Liver (tissue), 9 donors: ENCODE data around the gene AQR. TPM values are rescaled to one million over a fixed set of nuclear protein-coding genes. Genes with fewer than 3 reads are reported as not detected.

Experiments used
- DNase-seq: peaks from one replicate; pipeline ENCODE4 v3.0.0-alpha.2; 2017; ENCODE audit warnings: low spot score
- H3K27ac ChIP-seq, 2 donors: one replicate each; pipeline ENCODE4 v1.7.0; 2013; ENCODE audit warnings: inconsistent platforms in 2 of 2, low read length in 2 of 2, control low read depth in 1 of 2, low read depth in 1 of 2, mild to moderate bottlenecking in 1 of 2
- H3K27me3 ChIP-seq, 4 donors: one replicate each; pipeline versions ENCODE4 v1.6.1 to v1.7.0; 2013; ENCODE audit warnings: low read length in 3 of 4, inconsistent platforms in 1 of 4, mild to moderate bottlenecking in 1 of 4, moderate library complexity in 1 of 4; ENCODE audit not compliant: control insufficient read depth in 4 of 4, insufficient read depth in 4 of 4
- H3K36me3 ChIP-seq, 4 donors: one replicate each; pipeline versions ENCODE4 v1.6.1 to v1.7.0; 2013; ENCODE audit warnings: low read length in 3 of 4, mild to moderate bottlenecking in 3 of 4, low read depth in 1 of 4, moderate library complexity in 1 of 4; ENCODE audit not compliant: control insufficient read depth in 4 of 4, insufficient read depth in 3 of 4
- H3K4me1 ChIP-seq, 4 donors: one replicate each; pipeline versions ENCODE4 v1.6.1 to v1.7.0; 2013; ENCODE audit warnings: low read length in 3 of 4, mild to moderate bottlenecking in 3 of 4, moderate library complexity in 1 of 4; ENCODE audit not compliant: control insufficient read depth in 4 of 4, insufficient read depth in 4 of 4
- H3K4me3 ChIP-seq, 3 donors: one replicate each; pipeline versions ENCODE4 v1.6.1 to v1.7.0; 2013; ENCODE audit warnings: low read length in 3 of 3, control low read depth in 1 of 3, low read depth in 1 of 3, mild to moderate bottlenecking in 1 of 3
- H3K9ac ChIP-seq, 2 donors: one replicate each; pipeline ENCODE4 v1.7.0; 2013; ENCODE audit warnings: low read length in 2 of 2, mild to moderate bottlenecking in 2 of 2, moderate library complexity in 2 of 2, control low read depth in 1 of 2, low read depth in 1 of 2
- H3K9me3 ChIP-seq, 4 donors: one replicate each; pipeline versions ENCODE4 v1.6.1 to v1.7.0; 2013; ENCODE audit warnings: low read length in 3 of 4; ENCODE audit not compliant: control insufficient read depth in 4 of 4
- EGR1 ChIP-seq, 2 donors: IDR thresholded peaks; 2 replicates each; pipeline ENCODE4 v1.6.1; 2016 to 2018; ENCODE audit warnings: antibody characterized with exemption in 2 of 2, low read depth in 2 of 2
- FOXA1 ChIP-seq: IDR thresholded peaks from 2 replicates; pipeline ENCODE4 v1.6.1; 2016; ENCODE audit warnings: antibody characterized with exemption
- FOXA2 ChIP-seq: IDR thresholded peaks from 2 replicates; pipeline ENCODE4 v1.6.1; 2016; ENCODE audit warnings: antibody characterized with exemption
- GABPA ChIP-seq, 2 donors: IDR thresholded peaks in 1 of 2; conservative IDR thresholded peaks in 1 of 2; 2 replicates each; pipeline ENCODE4 v1.6.1; 2016; ENCODE audit warnings: antibody characterized with exemption in 2 of 2, mild to moderate bottlenecking in 1 of 2, moderate library complexity in 1 of 2
- HNF4A ChIP-seq, 2 donors: conservative IDR thresholded peaks; 2 replicates each; pipeline ENCODE4 v1.6.1; 2016; ENCODE audit warnings: antibody characterized with exemption in 2 of 2, mild to moderate bottlenecking in 2 of 2
- HNF4G ChIP-seq: IDR thresholded peaks from 2 replicates; pipeline ENCODE4 v1.6.1; 2016; ENCODE audit warnings: antibody characterized with exemption
- JUND ChIP-seq, 2 donors: IDR thresholded peaks; 2 replicates each; pipeline ENCODE4 v1.6.1; 2016; ENCODE audit warnings: antibody characterized with exemption in 2 of 2
- NR2F2 ChIP-seq: IDR thresholded peaks from 2 replicates; pipeline ENCODE4 v1.6.1; 2016; ENCODE audit warnings: antibody characterized with exemption
- RAD21 ChIP-seq, 2 donors: IDR thresholded peaks; 2 replicates each; pipeline ENCODE4 v1.6.1; 2016; ENCODE audit warnings: antibody characterized with exemption in 2 of 2, mild to moderate bottlenecking in 2 of 2
- RXRA ChIP-seq, 2 donors: IDR thresholded peaks; 2 replicates each; pipeline ENCODE4 v1.6.1; 2017 to 2018; ENCODE audit warnings: antibody characterized with exemption in 2 of 2, mild to moderate bottlenecking in 1 of 2
- SP1 ChIP-seq: IDR thresholded peaks from 2 replicates; pipeline ENCODE4 v1.6.1; 2018; ENCODE audit warnings: antibody characterized with exemption, mild to moderate bottlenecking
- TAF1 ChIP-seq: conservative IDR thresholded peaks from 2 replicates; pipeline ENCODE4 v1.6.1; 2016; ENCODE audit warnings: antibody characterized with exemption, mild to moderate bottlenecking
- YY1 ChIP-seq: IDR thresholded peaks from 2 replicates; pipeline ENCODE4 v1.6.1; 2016; ENCODE audit warnings: antibody characterized with exemption, mild to moderate bottlenecking
- WGBS: extraction: QIAGEN DNeasy Blood & Tissue Kit; methylation state at CpG from one replicate; pipeline ENCODE4 v1.1.7; 2013; 5-methylcytosine and 5-hydroxymethylcytosine counted together
- polyA plus RNA-seq, 2 donors: library from polyadenylated mRNA; stranded (reverse) in 1 of 2; unstranded in 1 of 2; fragments of 200-250 nt in 1 of 2; fragments of >200 nt in 1 of 2; fragmentation: Nextera tagmentation in 1 of 2; extraction: Ambion mirVana in 1 of 2; gene quantifications; one replicate each; pipeline versions ENCODE4 v1.2.1 to v1.2.3, GENCODE V29; 2013 to 2015
- total RNA-seq, 2 donors: library from RNA; depleted of rRNA; stranded (reverse); fragments of >200 nt; gene quantifications; one replicate each; pipeline ENCODE4 v1.2.3, GENCODE V29; 2014
- TF ChIP-seq, protein P1 (sequence below): IDR thresholded peaks from 2 replicates; pipeline ENCODE4 v1.6.1; 2016; ENCODE audit warnings: antibody characterized with exemption
- TF ChIP-seq, protein P2 (sequence below): IDR thresholded peaks from 2 replicates; pipeline ENCODE4 v1.6.1; 2016; ENCODE audit warnings: antibody characterized with exemption
- TF ChIP-seq, protein P3 (sequence below): IDR thresholded peaks from 2 replicates; pipeline ENCODE4 v1.6.1; 2016; ENCODE audit warnings: antibody characterized with exemption
- TF ChIP-seq, protein P4 (sequence below): fragments of 150-350 bp; IDR thresholded peaks from 2 replicates; pipeline ENCODE4 v1.5.1; 2017; ENCODE audit warnings: improper control_type of control experiment, low read depth, low read length; ENCODE audit not compliant: missing input control
- TF ChIP-seq, protein P5 (sequence below): IDR thresholded peaks from 2 replicates; pipeline ENCODE4 v1.6.1; 2016; ENCODE audit warnings: antibody characterized with exemption, mild to moderate bottlenecking
- donor health status: healthy.
- donor health status: healthy.
- donor health status: healthy.
- donor health status: healthy.
- donor health status: healthy.

AQR gene
- total and polyA plus RNA-seq, 4 donors = 3.4 to 14.3 (median 8.7) TPM

DNA sequence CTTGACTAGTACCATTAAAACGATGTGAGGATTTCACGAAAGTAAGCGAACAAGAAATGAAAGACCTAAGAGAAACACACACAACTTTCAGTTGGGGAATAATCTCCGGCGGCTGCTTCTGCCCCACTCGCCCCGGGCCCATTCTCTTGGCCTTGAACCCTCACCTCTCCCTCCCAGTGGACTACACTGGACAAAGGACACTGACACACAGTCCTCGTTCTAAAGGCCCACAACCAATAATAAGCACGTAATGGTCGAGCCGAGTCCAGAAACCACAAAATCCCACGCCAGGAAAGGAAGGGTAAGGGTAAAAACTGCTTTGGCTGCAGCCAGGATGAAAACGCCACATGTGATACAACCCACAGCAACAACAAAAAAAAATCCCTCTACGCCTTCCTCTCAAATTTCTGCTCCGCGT is 18.1 kb upstream of the AQR start:
- DNase-seq = peak; percentile 46
- peak; percentile 57 for TF ChIP-seq NR2F2
- no peak for TF ChIP-seq FOXA2
- TF ChIP-seq HNF4G = no peak
- no peak for TF ChIP-seq JUND (IDR thresholded peaks at IDR 0.05)
- no peak for TF ChIP-seq GABPA (IDR thresholded peaks at IDR 0.05 in 1 of 2, conservative IDR thresholded peaks at IDR 0.05 in 1 of 2)
- no peak for TF ChIP-seq RAD21 (IDR thresholded peaks at IDR 0.05)
- peak; percentile 16 to 37 for TF ChIP-seq RXRA (IDR thresholded peaks at IDR 0.05)
- TF ChIP-seq YY1 = no peak
- TF ChIP-seq SP1 = no peak
- no peak for TF ChIP-seq FOXA1
- TF ChIP-seq, protein P1, sequence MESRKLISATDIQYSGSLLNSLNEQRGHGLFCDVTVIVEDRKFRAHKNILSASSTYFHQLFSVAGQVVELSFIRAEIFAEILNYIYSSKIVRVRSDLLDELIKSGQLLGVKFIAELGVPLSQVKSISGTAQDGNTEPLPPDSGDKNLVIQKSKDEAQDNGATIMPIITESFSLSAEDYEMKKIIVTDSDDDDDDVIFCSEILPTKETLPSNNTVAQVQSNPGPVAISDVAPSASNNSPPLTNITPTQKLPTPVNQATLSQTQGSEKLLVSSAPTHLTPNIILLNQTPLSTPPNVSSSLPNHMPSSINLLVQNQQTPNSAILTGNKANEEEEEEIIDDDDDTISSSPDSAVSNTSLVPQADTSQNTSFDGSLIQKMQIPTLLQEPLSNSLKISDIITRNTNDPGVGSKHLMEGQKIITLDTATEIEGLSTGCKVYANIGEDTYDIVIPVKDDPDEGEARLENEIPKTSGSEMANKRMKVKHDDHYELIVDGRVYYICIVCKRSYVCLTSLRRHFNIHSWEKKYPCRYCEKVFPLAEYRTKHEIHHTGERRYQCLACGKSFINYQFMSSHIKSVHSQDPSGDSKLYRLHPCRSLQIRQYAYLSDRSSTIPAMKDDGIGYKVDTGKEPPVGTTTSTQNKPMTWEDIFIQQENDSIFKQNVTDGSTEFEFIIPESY = no peak
- TF ChIP-seq, protein P2, sequence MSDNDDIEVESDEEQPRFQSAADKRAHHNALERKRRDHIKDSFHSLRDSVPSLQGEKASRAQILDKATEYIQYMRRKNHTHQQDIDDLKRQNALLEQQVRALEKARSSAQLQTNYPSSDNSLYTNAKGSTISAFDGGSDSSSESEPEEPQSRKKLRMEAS = no peak
- TF ChIP-seq, protein P3, sequence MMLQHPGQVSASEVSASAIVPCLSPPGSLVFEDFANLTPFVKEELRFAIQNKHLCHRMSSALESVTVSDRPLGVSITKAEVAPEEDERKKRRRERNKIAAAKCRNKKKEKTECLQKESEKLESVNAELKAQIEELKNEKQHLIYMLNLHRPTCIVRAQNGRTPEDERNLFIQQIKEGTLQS = no peak
- TF ChIP-seq HNF4A (conservative IDR thresholded peaks at IDR 0.05) = peak; percentile 60 to 78
- TF ChIP-seq, protein P4, sequence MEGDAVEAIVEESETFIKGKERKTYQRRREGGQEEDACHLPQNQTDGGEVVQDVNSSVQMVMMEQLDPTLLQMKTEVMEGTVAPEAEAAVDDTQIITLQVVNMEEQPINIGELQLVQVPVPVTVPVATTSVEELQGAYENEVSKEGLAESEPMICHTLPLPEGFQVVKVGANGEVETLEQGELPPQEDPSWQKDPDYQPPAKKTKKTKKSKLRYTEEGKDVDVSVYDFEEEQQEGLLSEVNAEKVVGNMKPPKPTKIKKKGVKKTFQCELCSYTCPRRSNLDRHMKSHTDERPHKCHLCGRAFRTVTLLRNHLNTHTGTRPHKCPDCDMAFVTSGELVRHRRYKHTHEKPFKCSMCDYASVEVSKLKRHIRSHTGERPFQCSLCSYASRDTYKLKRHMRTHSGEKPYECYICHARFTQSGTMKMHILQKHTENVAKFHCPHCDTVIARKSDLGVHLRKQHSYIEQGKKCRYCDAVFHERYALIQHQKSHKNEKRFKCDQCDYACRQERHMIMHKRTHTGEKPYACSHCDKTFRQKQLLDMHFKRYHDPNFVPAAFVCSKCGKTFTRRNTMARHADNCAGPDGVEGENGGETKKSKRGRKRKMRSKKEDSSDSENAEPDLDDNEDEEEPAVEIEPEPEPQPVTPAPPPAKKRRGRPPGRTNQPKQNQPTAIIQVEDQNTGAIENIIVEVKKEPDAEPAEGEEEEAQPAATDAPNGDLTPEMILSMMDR = no peak
- TF ChIP-seq TAF1 = no peak
- TF ChIP-seq EGR1 (IDR thresholded peaks at IDR 0.05; ENCODE audit: low read depth in 2 of 2) = no peak
- TF ChIP-seq, protein P5, sequence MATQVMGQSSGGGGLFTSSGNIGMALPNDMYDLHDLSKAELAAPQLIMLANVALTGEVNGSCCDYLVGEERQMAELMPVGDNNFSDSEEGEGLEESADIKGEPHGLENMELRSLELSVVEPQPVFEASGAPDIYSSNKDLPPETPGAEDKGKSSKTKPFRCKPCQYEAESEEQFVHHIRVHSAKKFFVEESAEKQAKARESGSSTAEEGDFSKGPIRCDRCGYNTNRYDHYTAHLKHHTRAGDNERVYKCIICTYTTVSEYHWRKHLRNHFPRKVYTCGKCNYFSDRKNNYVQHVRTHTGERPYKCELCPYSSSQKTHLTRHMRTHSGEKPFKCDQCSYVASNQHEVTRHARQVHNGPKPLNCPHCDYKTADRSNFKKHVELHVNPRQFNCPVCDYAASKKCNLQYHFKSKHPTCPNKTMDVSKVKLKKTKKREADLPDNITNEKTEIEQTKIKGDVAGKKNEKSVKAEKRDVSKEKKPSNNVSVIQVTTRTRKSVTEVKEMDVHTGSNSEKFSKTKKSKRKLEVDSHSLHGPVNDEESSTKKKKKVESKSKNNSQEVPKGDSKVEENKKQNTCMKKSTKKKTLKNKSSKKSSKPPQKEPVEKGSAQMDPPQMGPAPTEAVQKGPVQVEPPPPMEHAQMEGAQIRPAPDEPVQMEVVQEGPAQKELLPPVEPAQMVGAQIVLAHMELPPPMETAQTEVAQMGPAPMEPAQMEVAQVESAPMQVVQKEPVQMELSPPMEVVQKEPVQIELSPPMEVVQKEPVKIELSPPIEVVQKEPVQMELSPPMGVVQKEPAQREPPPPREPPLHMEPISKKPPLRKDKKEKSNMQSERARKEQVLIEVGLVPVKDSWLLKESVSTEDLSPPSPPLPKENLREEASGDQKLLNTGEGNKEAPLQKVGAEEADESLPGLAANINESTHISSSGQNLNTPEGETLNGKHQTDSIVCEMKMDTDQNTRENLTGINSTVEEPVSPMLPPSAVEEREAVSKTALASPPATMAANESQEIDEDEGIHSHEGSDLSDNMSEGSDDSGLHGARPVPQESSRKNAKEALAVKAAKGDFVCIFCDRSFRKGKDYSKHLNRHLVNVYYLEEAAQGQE = no peak
- Histone ChIP-seq H3K9ac (peak overlapping the region; percentile 82 to 99), H3K4me1 (peaks cover 9 to 38% (median 32%) of the 10 kb centered on the region in 4 donors), H3K9me3 (no peaks in the 10 kb centered on the region), H3K27ac (peak overlapping the region; percentile 95 to 98), H3K36me3 (peaks cover 0 to 6% (median 5%) of the 10 kb centered on the region in 4 donors), H3K4me3 (peak overlapping the region; percentile 66 to 98 (median 86)), H3K27me3 (no peaks in the 10 kb centered on the region)
- under 1% methylated on average over 16 of the region's 16 CpGs for WGBS
